Activated B cell treated with CpG ODN at 0.5 μM for 24 hours (primary cell): Measurements from ENCODE around the gene WWOX. TPM values are rescaled to one million over a fixed set of nuclear protein-coding genes. Genes with fewer than 3 reads are reported as not detected.

Experiments
- ATAC-seq: fragments of 200-7000 bp; cut with Tn5 transposase; one replicate; pipeline ENCODE4 v1.10.0; 2021; ENCODE audit warnings: low read depth, mild to moderate bottlenecking, moderate library complexity
- CTCF ChIA-PET: fragments of 350-600 bp; sonication (Branson Sonifier 250); formaldehyde crosslinking; loops from one replicate; lab custom pipeline; 2021; ENCODE audit warnings: antibody characterized with exemption; lab: Charles Lee
- POLR2A ChIA-PET: fragments of 350-600 bp; sonication (Branson Sonifier 250); formaldehyde crosslinking; loops from one replicate; lab custom pipeline; 2021; ENCODE audit warnings: antibody characterized with exemption; lab: Charles Lee
- DNase-seq: peaks from one replicate; pipeline ENCODE4 v3.0.0; 2022
- H3K27ac Mint-ChIP-seq: one replicate; pipeline ENCODE4 v1.8.0; 2020; ENCODE audit warnings: mixed read lengths
- H3K27me3 Mint-ChIP-seq: one replicate; pipeline ENCODE4 v1.8.0; 2021; ENCODE audit warnings: mixed read lengths
- H3K36me3 Mint-ChIP-seq: one replicate; pipeline ENCODE4 v1.8.0; 2021; ENCODE audit warnings: low read depth, mixed read lengths
- H3K4me1 Mint-ChIP-seq: one replicate; pipeline ENCODE4 v1.8.0; 2021; ENCODE audit warnings: mixed read lengths
- H3K4me3 Mint-ChIP-seq: one replicate; pipeline ENCODE4 v1.8.0; 2020; ENCODE audit warnings: mild to moderate bottlenecking, mixed read lengths
- H3K9me3 Mint-ChIP-seq: one replicate; pipeline ENCODE4 v1.8.0; 2020; ENCODE audit warnings: mixed read lengths
- intact Hi-C: fragments of 100-400 bp; cut with micrococcal nuclease; formaldehyde crosslinking; loops from one replicate; pipeline ENCODE4 v1.15.1; 2024
- total RNA-seq: library from RNA; stranded (reverse); gene quantifications from 2 replicates; pipeline ENCODE4 v1.2.3, GENCODE V29; 2022
- TF ChIP-seq, protein P1 (sequence below): fragments of 200-600 bp; IDR thresholded peaks from one replicate; pipeline ENCODE4 v1.8.0; 2022; ENCODE audit warnings: antibody characterized with exemption, mild to moderate bottlenecking

Gene WWOX
- total RNA-seq, 1 donor from 2014 or later, result 22.6 TPM

DNA sequence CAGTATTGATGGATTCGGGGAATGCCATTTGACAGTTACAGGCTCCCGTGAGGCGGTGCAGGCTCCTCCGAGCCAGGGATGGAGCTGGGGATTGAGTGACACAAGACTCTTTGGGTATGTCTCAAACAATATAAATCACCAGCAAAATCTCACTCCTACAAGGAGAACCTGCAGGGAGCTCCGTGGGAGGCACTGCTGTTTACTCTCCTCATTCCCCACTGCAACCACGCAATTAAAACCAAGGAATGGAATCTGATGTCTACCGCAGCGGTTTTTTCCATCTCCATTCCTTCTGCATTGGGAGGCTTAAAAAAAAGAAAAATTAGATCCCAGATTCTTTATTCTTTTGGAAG lies 157.9 kb downstream of the WWOX start:
- H3K27ac Mint-ChIP-seq, result no peak overlapping the region
- ATAC-seq, result no peak
- H3K36me3 Mint-ChIP-seq, result no peaks in the 10 kb centered on the region
- H3K27me3 Mint-ChIP-seq, result no peaks in the 10 kb centered on the region
- no peak overlapping the region for H3K4me3 Mint-ChIP-seq
- H3K9me3 Mint-ChIP-seq, result no peaks in the 10 kb centered on the region
- no peaks in the 10 kb centered on the region for H3K4me1 Mint-ChIP-seq
- TF ChIP-seq, protein P1, sequence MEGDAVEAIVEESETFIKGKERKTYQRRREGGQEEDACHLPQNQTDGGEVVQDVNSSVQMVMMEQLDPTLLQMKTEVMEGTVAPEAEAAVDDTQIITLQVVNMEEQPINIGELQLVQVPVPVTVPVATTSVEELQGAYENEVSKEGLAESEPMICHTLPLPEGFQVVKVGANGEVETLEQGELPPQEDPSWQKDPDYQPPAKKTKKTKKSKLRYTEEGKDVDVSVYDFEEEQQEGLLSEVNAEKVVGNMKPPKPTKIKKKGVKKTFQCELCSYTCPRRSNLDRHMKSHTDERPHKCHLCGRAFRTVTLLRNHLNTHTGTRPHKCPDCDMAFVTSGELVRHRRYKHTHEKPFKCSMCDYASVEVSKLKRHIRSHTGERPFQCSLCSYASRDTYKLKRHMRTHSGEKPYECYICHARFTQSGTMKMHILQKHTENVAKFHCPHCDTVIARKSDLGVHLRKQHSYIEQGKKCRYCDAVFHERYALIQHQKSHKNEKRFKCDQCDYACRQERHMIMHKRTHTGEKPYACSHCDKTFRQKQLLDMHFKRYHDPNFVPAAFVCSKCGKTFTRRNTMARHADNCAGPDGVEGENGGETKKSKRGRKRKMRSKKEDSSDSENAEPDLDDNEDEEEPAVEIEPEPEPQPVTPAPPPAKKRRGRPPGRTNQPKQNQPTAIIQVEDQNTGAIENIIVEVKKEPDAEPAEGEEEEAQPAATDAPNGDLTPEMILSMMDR, result no peak
- CTCF ChIA-PET, result no interaction called here
- intact Hi-C loops, result no loop called here
- DNase-seq, result no peak
- POLR2A ChIA-PET, result no interaction called here

DNA sequence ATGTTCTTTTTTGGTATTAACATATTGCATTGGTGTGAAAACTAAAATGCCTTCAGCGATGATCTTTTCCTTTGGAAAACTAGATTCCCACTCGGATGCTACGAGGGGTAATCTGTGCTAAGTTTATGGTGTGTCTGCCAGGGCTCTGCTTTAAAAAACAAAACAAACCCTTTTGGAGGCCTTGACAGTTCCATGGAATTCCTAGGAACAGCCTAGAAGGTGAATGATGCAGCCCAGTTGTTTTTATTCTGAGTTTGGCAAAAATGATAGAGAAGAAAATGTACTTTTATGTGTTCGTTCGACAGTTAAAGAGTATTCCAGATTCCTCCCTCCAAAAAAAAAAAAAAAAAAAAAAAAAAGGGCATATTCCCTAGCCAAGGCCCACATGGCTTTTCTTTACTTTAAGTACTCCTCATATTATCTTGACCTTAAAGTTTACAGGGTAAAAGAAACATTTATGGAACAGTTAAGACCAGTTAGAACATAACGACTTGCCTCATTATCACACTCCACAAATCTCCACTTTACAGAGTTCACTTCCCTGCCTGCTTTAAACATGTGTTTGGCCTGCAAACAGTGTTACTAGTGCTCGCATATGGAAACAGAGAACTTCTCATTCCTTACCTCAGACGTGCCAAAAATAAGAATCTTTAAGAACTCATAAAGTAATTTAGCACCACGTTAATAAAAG lies 159.1 kb downstream of the WWOX start:
- intact Hi-C loops, result no loop called here
- Mint-ChIP-seq H3K9me3 (no peaks in the 10 kb centered on the region), H3K4me1 (no peaks in the 10 kb centered on the region), H3K27ac (no peak overlapping the region), H3K27me3 (no peaks in the 10 kb centered on the region), H3K36me3 (peaks cover 2% of the 10 kb centered on the region), H3K4me3 (no peak overlapping the region)
- ATAC-seq, result no peak
- no peak for DNase-seq
- TF ChIP-seq, protein P1, result no peak
- POLR2A ChIA-PET, result no interaction called here
- CTCF ChIA-PET, result no interaction called here

DNA sequence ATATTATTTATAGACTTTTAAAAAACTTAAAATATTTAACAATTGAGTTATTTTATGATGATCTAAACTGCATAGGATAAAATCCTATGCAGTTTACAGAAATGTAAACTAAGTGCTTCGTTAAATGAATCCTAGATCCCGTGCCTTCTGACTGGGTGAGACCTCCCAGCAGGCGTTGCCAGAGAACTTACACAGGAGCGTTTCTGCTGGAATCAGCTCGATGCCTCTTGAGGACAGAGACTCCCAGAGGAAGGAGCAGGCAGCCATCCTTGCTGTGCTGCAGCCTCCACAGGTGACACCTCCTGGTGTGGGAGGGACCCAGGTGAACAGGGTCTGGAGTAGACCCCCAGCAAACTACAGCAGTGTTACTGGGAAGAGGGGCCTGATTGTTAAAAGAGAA lies 160.4 kb downstream of the WWOX start:
- Mint-ChIP-seq H3K4me3 (no peak overlapping the region), H3K4me1 (no peaks in the 10 kb centered on the region), H3K36me3 (peaks cover 10% of the 10 kb centered on the region), H3K9me3 (peaks cover 5% of the 10 kb centered on the region), H3K27ac (no peak overlapping the region), H3K27me3 (no peaks in the 10 kb centered on the region)
- TF ChIP-seq, protein P1, result no peak
- ChIA-PET POLR2A (no interaction called here), CTCF (no interaction called here)
- intact Hi-C loops, result no loop called here
- DNase-seq, result no peak
- no peak for ATAC-seq

DNA sequence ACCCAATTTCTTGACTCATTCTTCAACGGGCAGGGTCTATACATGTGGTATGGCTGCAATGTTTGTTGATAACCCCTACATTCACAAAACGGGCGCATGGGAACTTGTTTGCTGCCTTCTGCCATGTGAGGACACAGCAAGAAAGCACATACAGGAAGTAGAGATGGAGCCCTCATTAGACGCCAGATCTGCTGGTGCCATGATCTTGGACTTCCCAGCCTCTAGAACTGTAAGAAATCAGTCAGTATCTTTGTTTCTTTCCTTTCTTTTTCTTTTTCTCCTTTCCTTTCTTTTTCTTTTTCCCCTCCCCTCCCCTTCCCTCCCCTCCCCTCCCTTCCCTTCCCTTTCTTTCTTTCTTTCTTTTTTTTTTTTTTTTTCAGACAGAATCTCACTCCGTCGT lies 165.2 kb downstream of the WWOX start:
- H3K27me3 Mint-ChIP-seq, result no peaks in the 10 kb centered on the region

DNA sequence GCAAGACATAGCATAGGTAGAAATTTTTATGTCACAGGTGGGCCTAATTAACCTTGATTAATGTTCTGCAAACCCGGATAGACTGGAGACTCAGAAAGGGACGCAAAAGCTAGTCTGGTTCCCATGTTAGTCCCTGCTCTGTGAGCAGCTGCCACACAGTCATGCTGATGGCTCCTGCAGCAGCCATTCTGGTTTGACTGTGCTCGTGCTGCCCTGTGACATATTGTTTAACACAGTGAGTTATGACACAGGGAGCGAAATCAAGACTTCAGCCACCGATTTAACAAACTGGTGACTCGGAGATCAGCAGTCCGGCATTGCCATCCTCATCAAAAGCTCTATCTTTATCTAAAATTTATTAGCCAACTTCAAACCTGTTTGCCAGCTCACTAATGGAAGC lies 169.8 kb downstream of the WWOX start:
- TF ChIP-seq, protein P1, result no peak
- Mint-ChIP-seq H3K27ac (no peak overlapping the region), H3K4me3 (no peak overlapping the region), H3K9me3 (peaks cover 2% of the 10 kb centered on the region), H3K4me1 (no peaks in the 10 kb centered on the region), H3K27me3 (no peaks in the 10 kb centered on the region), H3K36me3 (peaks cover 5% of the 10 kb centered on the region)
- intact Hi-C loops, result no loop called here
- CTCF ChIA-PET, result no interaction called here
- no peak for DNase-seq
- POLR2A ChIA-PET, result no interaction called here
- no peak for ATAC-seq

More for the DNA sequence above, 165.2 kb downstream of the WWOX start:
- ATAC-seq (no peak), DNase-seq (no peak)
- Mint-ChIP-seq H3K27ac (no peak overlapping the region), H3K9me3 (peaks cover 5% of the 10 kb centered on the region), H3K4me3 (no peak overlapping the region), H3K4me1 (no peaks in the 10 kb centered on the region), H3K36me3 (peaks cover 12% of the 10 kb centered on the region)
- POLR2A ChIA-PET, result no interaction called here
- CTCF ChIA-PET, result no interaction called here
- TF ChIP-seq, protein P1, result no peak
- intact Hi-C loops, result no loop called here
